ENCODE data around the gene SRRD.

SRRD gene

DNA sequence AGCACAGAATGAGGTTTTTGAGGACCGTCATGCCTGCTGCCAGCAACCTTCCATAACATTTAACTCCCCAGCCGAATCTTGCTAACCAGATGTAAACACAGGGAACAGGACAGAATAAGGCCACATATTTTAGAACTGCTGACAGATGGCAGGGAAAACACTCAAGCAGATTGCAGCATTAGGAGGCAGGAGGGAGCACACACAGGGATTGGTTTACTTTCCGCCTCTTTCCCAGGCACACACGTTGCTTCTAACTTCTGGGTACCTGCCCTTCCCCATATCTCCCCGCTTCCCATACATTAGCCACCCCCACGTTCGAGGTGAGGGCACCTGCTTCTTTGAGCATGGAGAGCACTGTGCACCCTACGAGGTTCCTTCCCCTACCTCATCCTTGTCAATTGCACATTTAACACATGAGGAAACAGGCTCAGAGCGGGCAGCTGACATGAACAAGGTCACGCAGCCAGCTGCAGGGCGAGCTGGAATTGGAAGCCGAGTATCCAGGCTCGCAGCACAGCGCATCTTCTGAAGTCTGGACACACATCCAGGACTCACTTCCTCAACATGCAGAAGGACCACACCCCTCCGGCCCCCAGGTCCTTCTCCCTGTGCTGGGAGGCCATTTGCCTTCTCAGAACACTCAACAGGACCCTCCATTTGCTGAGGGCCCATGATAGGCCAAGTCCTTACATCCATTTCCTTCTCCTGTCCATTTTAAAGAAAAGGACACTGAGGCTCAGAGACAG lies 35.9 kb upstream of the SRRD start:
- no peaks in the 10 kb centered on the region for H3K9me3 ChIP-seq
- H3K27me3 ChIP-seq (ENCODE audit: low read depth), result no peaks in the 10 kb centered on the region
- DNase-seq (ENCODE audit: low spot score in 2 of 2), result no peak
- no peak overlapping the region for H3K4me3 ChIP-seq
- peaks cover 10% of the 10 kb centered on the region for H3K36me3 ChIP-seq (replicated peaks)
- in situ Hi-C loops (cut with MboI; ENCODE audit: low sequenced_read_pairs), result no loop called here
- H3K4me1 ChIP-seq, result no peaks in the 10 kb centered on the region

- Histone ChIP-seq H3K4me1 (no peaks in the 10 kb centered on the region), H3K27me3 (ENCODE audit: low read depth) (no peaks in the 10 kb centered on the region), H3K9me3 (no peaks in the 10 kb centered on the region), H3K36me3 (replicated peaks) (peaks cover 16% of the 10 kb centered on the region), H3K4me3 (no peak overlapping the region)
- DNase-seq (ENCODE audit: low spot score in 2 of 2), result no peak
- in situ Hi-C loops (cut with MboI; ENCODE audit: low sequenced_read_pairs), result no loop called here
Observed at GRCh38 chr22:26448334-26448733, 35.3 kb upstream of the SRRD start.

GRCh38 chr22:26448941-26449340 lies 34.7 kb upstream of the SRRD start:
- in situ Hi-C loops (cut with MboI; ENCODE audit: low sequenced_read_pairs), result no loop called here
- Histone ChIP-seq H3K27me3 (ENCODE audit: low read depth) (no peaks in the 10 kb centered on the region), H3K4me3 (no peak overlapping the region), H3K4me1 (no peaks in the 10 kb centered on the region), H3K9me3 (no peaks in the 10 kb centered on the region), H3K36me3 (replicated peaks) (peaks cover 18% of the 10 kb centered on the region)
- no peak for DNase-seq (ENCODE audit: low spot score in 2 of 2)

GRCh38 chr22:26450453-26451185 lies 33.1 kb upstream of the SRRD start:
- Histone ChIP-seq H3K36me3 (replicated peaks) (peaks cover 25% of the 10 kb centered on the region), H3K4me3 (no peak overlapping the region), H3K4me1 (no peaks in the 10 kb centered on the region), H3K27me3 (ENCODE audit: low read depth) (no peaks in the 10 kb centered on the region), H3K9me3 (no peaks in the 10 kb centered on the region)
- DNase-seq (ENCODE audit: low spot score in 2 of 2), result no peak
- in situ Hi-C loops (cut with MboI; ENCODE audit: low sequenced_read_pairs), result no loop called here

- Histone ChIP-seq H3K4me1 (no peaks in the 10 kb centered on the region), H3K36me3 (replicated peaks) (peaks cover 33% of the 10 kb centered on the region), H3K9me3 (no peaks in the 10 kb centered on the region), H3K4me3 (no peak overlapping the region), H3K27me3 (ENCODE audit: low read depth) (no peaks in the 10 kb centered on the region)
- in situ Hi-C loops (cut with MboI; ENCODE audit: low sequenced_read_pairs), result no loop called here
- DNase-seq (ENCODE audit: low spot score in 2 of 2), result no peak
Observed at GRCh38 chr22:26452236-26453016, 31.3 kb upstream of the SRRD start.

DNA sequence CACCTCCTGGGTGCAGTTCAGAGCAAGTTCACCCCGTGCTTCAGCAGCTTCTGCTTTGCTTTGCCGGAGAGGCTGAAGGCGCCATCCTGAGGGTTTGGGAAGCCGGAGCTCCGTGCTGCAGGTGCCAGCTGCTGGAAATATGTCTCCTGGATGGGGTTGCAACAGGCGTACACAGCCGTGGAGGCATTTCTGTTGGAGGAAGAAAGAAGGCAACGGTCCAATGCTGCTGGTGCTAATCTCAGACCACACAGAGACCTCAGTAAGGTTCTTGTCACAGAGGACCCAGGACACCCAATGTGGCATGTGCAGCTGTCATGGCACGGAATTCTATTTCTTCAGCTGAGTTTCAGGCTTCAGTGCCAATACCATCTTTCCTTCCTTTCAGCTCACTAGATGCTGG lies 30.5 kb upstream of the SRRD start:
- Histone ChIP-seq H3K4me1 (no peaks in the 10 kb centered on the region), H3K4me3 (no peak overlapping the region), H3K27me3 (ENCODE audit: low read depth) (no peaks in the 10 kb centered on the region), H3K9me3 (no peaks in the 10 kb centered on the region), H3K36me3 (replicated peaks) (peaks cover 41% of the 10 kb centered on the region)
- no peak for DNase-seq (ENCODE audit: low spot score in 2 of 2)
- in situ Hi-C loops (cut with MboI; ENCODE audit: low sequenced_read_pairs), result no loop called here

GRCh38 chr22:26453812-26454500 lies 29.7 kb upstream of the SRRD start:
- Histone ChIP-seq H3K36me3 (replicated peaks) (peaks cover 43% of the 10 kb centered on the region), H3K27me3 (ENCODE audit: low read depth) (no peaks in the 10 kb centered on the region), H3K4me3 (no peak overlapping the region), H3K4me1 (no peaks in the 10 kb centered on the region), H3K9me3 (no peaks in the 10 kb centered on the region)
- DNase-seq (ENCODE audit: low spot score in 2 of 2), result no peak
- in situ Hi-C loops (cut with MboI; ENCODE audit: low sequenced_read_pairs), result no loop called here

- DNase-seq (ENCODE audit: low spot score in 2 of 2), result no peak
- Histone ChIP-seq H3K4me3 (no peak overlapping the region), H3K27me3 (ENCODE audit: low read depth) (no peaks in the 10 kb centered on the region), H3K9me3 (no peaks in the 10 kb centered on the region), H3K4me1 (peaks cover 5% of the 10 kb centered on the region), H3K36me3 (replicated peaks) (peaks cover 57% of the 10 kb centered on the region)
- in situ Hi-C loops (cut with MboI; ENCODE audit: low sequenced_read_pairs), result no loop called here
Observed at GRCh38 chr22:26457661-26458272, 25.9 kb upstream of the SRRD start.

DNA sequence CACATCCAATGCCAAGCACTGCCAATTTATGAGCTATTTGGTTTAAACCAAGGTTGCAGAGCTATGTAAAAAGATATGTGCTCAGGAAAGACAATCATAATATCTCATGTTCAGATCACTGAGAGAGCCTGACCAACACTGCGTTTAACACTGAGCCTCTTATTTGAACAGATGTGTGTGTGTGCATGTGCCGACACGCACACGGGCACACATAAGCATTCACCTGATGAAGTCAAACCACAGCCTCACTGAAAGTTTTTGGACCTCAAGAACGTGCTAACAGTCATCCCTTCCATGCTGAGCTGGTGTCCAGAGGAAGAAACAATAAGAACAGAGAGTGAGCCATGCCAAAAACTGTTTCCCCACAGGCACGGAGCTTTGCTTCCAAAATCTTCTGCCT lies 23.5 kb upstream of the SRRD start:
- in situ Hi-C loops (cut with MboI; ENCODE audit: low sequenced_read_pairs), result loop anchor here (5.0 kb wide), 1 partner anchor 93 kb away; no protein-coding TSS in a partner anchor
- Histone ChIP-seq H3K4me3 (no peak overlapping the region), H3K9me3 (no peaks in the 10 kb centered on the region), H3K27me3 (ENCODE audit: low read depth) (no peaks in the 10 kb centered on the region), H3K4me1 (peaks cover 5% of the 10 kb centered on the region), H3K36me3 (replicated peaks) (peaks cover 62% of the 10 kb centered on the region)
- DNase-seq (ENCODE audit: low spot score in 2 of 2), result no peak

GRCh38 chr22:26461188-26461810 lies 22.4 kb upstream of the SRRD start:
- H3K36me3 ChIP-seq (replicated peaks), result peaks cover 67% of the 10 kb centered on the region
- DNase-seq (ENCODE audit: low spot score in 2 of 2), result peak; percentile 78 to 93

GRCh38 chr22:26462051-26462450 lies 21.6 kb upstream of the SRRD start:
- Histone ChIP-seq H3K36me3 (replicated peaks) (peaks cover 73% of the 10 kb centered on the region), H3K27me3 (ENCODE audit: low read depth) (no peaks in the 10 kb centered on the region), H3K4me3 (no peak overlapping the region), H3K4me1 (peaks cover 5% of the 10 kb centered on the region), H3K9me3 (no peaks in the 10 kb centered on the region)
- in situ Hi-C loops (cut with MboI; ENCODE audit: low sequenced_read_pairs), result loop anchor here (5.0 kb wide), 1 partner anchor 95 kb away; no protein-coding TSS in a partner anchor
- no peak for DNase-seq (ENCODE audit: low spot score in 2 of 2)

More at GRCh38 chr22:26461188-26461810, 22.4 kb upstream of the SRRD start:
- Histone ChIP-seq H3K27me3 (ENCODE audit: low read depth) (no peaks in the 10 kb centered on the region), H3K4me1 (peaks cover 5% of the 10 kb centered on the region), H3K4me3 (no peak overlapping the region), H3K9me3 (no peaks in the 10 kb centered on the region)
- in situ Hi-C loops (cut with MboI; ENCODE audit: low sequenced_read_pairs), result loop anchor here (5.0 kb wide), 1 partner anchor 94 kb away; no protein-coding TSS in a partner anchor

DNA sequence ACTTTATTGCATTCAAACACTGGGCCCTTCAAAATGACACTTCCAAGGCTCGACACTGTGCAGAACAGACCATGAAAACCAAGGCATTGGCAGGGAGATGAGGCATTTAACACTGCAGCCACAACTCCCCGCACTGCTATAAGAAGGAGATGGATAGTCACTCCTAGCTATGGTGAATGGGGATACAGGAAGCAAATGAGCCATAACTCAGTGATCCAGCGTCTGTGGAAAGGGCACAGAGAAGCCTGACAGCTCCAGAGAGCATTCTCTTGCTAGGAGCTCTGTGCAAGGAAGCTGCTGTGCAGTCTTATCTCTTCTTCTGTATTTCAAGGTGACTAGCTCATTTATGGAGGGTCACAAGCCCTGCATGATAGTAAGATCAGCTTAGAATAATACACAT lies 21.0 kb upstream of the SRRD start:
- Histone ChIP-seq H3K27me3 (ENCODE audit: low read depth) (no peaks in the 10 kb centered on the region), H3K4me1 (peaks cover 5% of the 10 kb centered on the region), H3K9me3 (no peaks in the 10 kb centered on the region), H3K4me3 (no peak overlapping the region), H3K36me3 (replicated peaks) (peaks cover 73% of the 10 kb centered on the region)
- DNase-seq (ENCODE audit: low spot score in 2 of 2), result no peak
- in situ Hi-C loops (cut with MboI; ENCODE audit: low sequenced_read_pairs), result loop anchor here (5.0 kb wide), 1 partner anchor 95 kb away; no protein-coding TSS in a partner anchor
